ENCODE data around the gene EDNRA.

DNA sequence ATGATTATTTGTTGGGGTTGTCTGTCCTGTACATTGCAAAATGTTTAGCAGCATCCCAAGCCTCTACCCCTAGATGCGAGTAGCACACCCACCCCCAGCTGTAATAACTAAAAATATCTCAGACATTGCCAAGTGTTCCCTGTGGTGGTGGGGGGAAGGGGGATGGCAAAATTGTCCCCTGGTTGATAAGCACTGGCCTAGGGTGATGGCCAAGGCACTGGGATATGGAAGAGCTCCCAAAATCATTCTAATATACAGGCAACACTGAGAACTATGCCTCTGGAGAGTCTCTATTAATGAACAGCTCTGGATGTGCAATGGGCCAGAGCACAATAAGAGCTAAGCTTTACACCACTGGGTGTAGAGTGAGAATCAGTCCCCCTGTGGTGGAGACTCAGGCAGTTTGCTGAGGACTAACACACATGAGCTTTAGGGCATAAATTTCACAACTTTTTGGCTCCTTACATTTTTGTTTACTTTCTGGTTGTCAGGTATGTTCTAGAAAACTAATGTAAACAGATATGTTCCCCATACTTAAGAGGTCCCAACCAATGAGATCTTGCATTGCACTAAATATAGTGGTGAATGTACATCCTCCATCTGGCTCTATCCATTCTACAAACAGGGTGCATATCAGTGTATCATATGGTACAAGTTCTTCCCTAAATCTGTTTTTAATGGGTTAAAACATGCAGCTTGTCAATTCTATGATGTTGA, 34.5 kb downstream of the EDNRA start:
- TF ChIP-seq POLR2A (conservative IDR thresholded peaks at IDR 0.05) (no peak), ZNF280A (IDR thresholded peaks at IDR 0.05; ENCODE audit: low read depth, partially characterized antibody) (no peak), PRPF4 (IDR thresholded peaks at IDR 0.05; ENCODE audit: insufficient read depth, low read depth, low read length, poor library complexity, severe bottlenecking) (no peak), RBM22 (IDR thresholded peaks at IDR 0.05; ENCODE audit: low read depth, low read length, poor library complexity, severe bottlenecking) (no peak), NCOA1 (IDR thresholded peaks at IDR 0.05; ENCODE audit: low read depth) (no peak), EGR1 (conservative IDR thresholded peaks at IDR 0.05) (no peak), CTCF (IDR thresholded peaks at IDR 0.05 in 2 of 3, conservative IDR thresholded peaks at IDR 0.05 in 1 of 3; ENCODE audit: insufficient read depth in 2 of 3, low read depth in 1 of 3, low read length in 3 of 3) (no peak), HDAC3 (IDR thresholded peaks at IDR 0.05; ENCODE audit: borderline replicate concordance, partially characterized antibody) (no peak), ETV6 (IDR thresholded peaks at IDR 0.05; ENCODE audit: borderline replicate concordance in 1 of 2, low read depth in 2 of 2, low read length in 1 of 2) (no peak), ETV6 (CRISPR knock-in tag; IDR thresholded peaks at IDR 0.05; ENCODE audit: borderline replicate concordance) (no peak)
- TF ChIP-seq, protein P1, sequence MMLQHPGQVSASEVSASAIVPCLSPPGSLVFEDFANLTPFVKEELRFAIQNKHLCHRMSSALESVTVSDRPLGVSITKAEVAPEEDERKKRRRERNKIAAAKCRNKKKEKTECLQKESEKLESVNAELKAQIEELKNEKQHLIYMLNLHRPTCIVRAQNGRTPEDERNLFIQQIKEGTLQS (IDR thresholded peaks at IDR 0.05), result no peak
- TF ChIP-seq, protein P1 (CRISPR knock-in tag; conservative IDR thresholded peaks at IDR 0.05), result no peak
